Measurements from ENCODE around the gene JOSD1.

The JOSD1 gene

GRCh38 chr22:38741576-38741975 is 40.8 kb upstream of the JOSD1 start:
- ChIA-PET POLR2A (interaction anchor here (1.3 kb wide), 1 partner anchor 10 kb away, joined by 5 read pairs; no protein-coding TSS in a partner anchor), CTCF (interaction anchor here (1.3 to 3.3 kb wide), 4 partner anchors 8 to 27 kb away, joined by 3 to 13 read pairs (median 6); no protein-coding TSS in a partner anchor)
- no peak for DNase-seq
- WGBS (ENCODE audit: insufficient coverage) = 100% methylated on average over 9 of the region's 10 CpGs
- no peak overlapping the region for H3K27ac ChIP-seq (ENCODE audit: insufficient read depth in 1 of 2, low read depth in 1 of 2, low read length in 2 of 2, poor library complexity in 1 of 2, severe bottlenecking in 2 of 2)
- H3K36me3 ChIP-seq (ENCODE audit: control insufficient read depth in 4 of 4, insufficient read depth in 4 of 4, low read length in 3 of 4) = peaks cover 3 to 100% (median 87%) of the 10 kb centered on the region in 4 experiments
- H3K4me3 ChIP-seq (ENCODE audit: control insufficient read depth in 1 of 7, extremely low read depth in 1 of 7, insufficient read depth in 4 of 7, low read depth in 2 of 7, low read length in 6 of 7) = no peak overlapping the region
- no peaks in the 10 kb centered on the region for H3K9me3 ChIP-seq (ENCODE audit: control extremely low read depth in 1 of 5, control insufficient read depth in 4 of 5, insufficient read depth in 2 of 5, low read depth in 1 of 5, low read length in 4 of 5)
- H3K27me3 ChIP-seq (replicated peaks in 2 of 5; ENCODE audit: control insufficient read depth in 4 of 5, insufficient read depth in 5 of 5, low read length in 4 of 5) = no peaks in the 10 kb centered on the region
- peaks cover 0 to 13% (median 2%) of the 10 kb centered on the region in 4 experiments for H3K4me1 ChIP-seq (ENCODE audit: control extremely low read depth in 1 of 4, control insufficient read depth in 4 of 4, insufficient read depth in 4 of 4, low read length in 3 of 4)

- H3K4me3 ChIP-seq (ENCODE audit: control insufficient read depth in 1 of 7, extremely low read depth in 1 of 7, insufficient read depth in 4 of 7, low read depth in 2 of 7, low read length in 6 of 7) = no peak overlapping the region
- peaks cover 0 to 13% (median 2%) of the 10 kb centered on the region in 4 experiments for H3K4me1 ChIP-seq (ENCODE audit: control extremely low read depth in 1 of 4, control insufficient read depth in 4 of 4, insufficient read depth in 4 of 4, low read length in 3 of 4)
- H3K27me3 ChIP-seq (replicated peaks in 2 of 5; ENCODE audit: control insufficient read depth in 4 of 5, insufficient read depth in 5 of 5, low read length in 4 of 5) = no peaks in the 10 kb centered on the region
- no peaks in the 10 kb centered on the region for H3K9me3 ChIP-seq (ENCODE audit: control extremely low read depth in 1 of 5, control insufficient read depth in 4 of 5, insufficient read depth in 2 of 5, low read depth in 1 of 5, low read length in 4 of 5)
- 100% methylated on average over 6 of the region's 9 CpGs for WGBS (ENCODE audit: insufficient coverage)
- POLR2A ChIA-PET = interaction anchor here (1.3 kb wide), 1 partner anchor 10 kb away, joined by 5 read pairs; no protein-coding TSS in a partner anchor
- DNase-seq = no peak
- no peak overlapping the region for H3K27ac ChIP-seq (ENCODE audit: insufficient read depth in 1 of 2, low read depth in 1 of 2, low read length in 2 of 2, poor library complexity in 1 of 2, severe bottlenecking in 2 of 2)
- peaks cover 3 to 100% (median 87%) of the 10 kb centered on the region in 4 experiments for H3K36me3 ChIP-seq (ENCODE audit: control insufficient read depth in 4 of 4, insufficient read depth in 4 of 4, low read length in 3 of 4)
- CTCF ChIA-PET = interaction anchor here (1.8 to 3.3 kb wide), 3 partner anchors 8 to 25 kb away, joined by 5 to 13 read pairs (median 6); no protein-coding TSS in a partner anchor
These were observed 40.4 kb upstream of the JOSD1 start for GRCh38 chr22:38741166-38741565.

GRCh38 chr22:38740754-38741153 is 40.0 kb upstream of the JOSD1 start:
- CTCF ChIA-PET = interaction anchor here (1.2 to 1.8 kb wide), 3 partner anchors 11 to 27 kb away, joined by 5 to 6 read pairs (median 5); no protein-coding TSS in a partner anchor
- POLR2A ChIA-PET = no interaction called here
- WGBS (ENCODE audit: insufficient coverage) = 100% methylated on average over 1 of the region's 8 CpGs

DNA sequence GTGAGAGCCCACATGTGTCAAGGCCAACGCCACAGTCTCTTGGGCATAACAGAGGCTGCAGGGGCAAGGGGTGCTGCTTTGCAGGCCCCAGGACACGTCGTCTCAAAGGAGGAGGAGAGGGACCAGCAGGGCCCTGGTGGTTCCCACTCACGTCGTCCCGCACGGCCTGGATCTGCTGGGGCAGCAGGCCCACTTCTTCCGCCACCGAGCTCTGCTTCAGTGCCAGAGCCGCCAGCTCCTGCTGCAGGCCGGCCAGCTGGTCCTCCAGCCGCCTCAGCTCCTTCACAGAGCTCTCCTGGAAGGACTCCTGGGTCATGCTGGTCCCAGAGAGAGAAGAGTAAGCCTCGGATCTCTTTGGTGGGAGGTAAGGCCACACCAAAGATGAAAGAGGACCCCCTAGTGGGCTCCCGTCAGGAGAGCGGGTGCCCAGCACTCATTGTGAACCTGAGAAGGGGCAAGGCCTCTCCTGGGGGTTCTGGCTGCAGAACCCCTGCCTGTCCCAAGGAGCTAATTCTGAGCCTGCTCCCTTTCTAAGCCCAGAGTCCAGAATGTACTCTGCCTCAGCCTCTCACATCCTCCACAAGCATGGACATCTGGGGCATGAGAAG is 39.5 kb upstream of the JOSD1 start:
- H3K36me3 ChIP-seq (ENCODE audit: control insufficient read depth in 4 of 4, insufficient read depth in 4 of 4, low read length in 3 of 4) = peaks cover 8 to 100% (median 86%) of the 10 kb centered on the region in 4 experiments
- H3K9me3 ChIP-seq (ENCODE audit: control extremely low read depth in 1 of 5, control insufficient read depth in 4 of 5, insufficient read depth in 2 of 5, low read depth in 1 of 5, low read length in 4 of 5) = no peaks in the 10 kb centered on the region
- ChIA-PET CTCF (interaction anchor here (0.9 to 1.8 kb wide), 6 partner anchors 7 to 28 kb away, joined by 3 to 6 read pairs (median 5); no protein-coding TSS in a partner anchor), POLR2A (no interaction called here)
- H3K4me1 ChIP-seq (ENCODE audit: control extremely low read depth in 1 of 4, control insufficient read depth in 4 of 4, insufficient read depth in 4 of 4, low read length in 3 of 4) = peaks cover 0 to 21% (median 2%) of the 10 kb centered on the region in 4 experiments
- DNase-seq = no peak
- no peak overlapping the region for H3K27ac ChIP-seq (ENCODE audit: insufficient read depth in 1 of 2, low read depth in 1 of 2, low read length in 2 of 2, poor library complexity in 1 of 2, severe bottlenecking in 2 of 2)
- H3K27me3 ChIP-seq (replicated peaks in 2 of 5; ENCODE audit: control insufficient read depth in 4 of 5, insufficient read depth in 5 of 5, low read length in 4 of 5) = no peaks in the 10 kb centered on the region
- H3K4me3 ChIP-seq (ENCODE audit: control insufficient read depth in 1 of 7, extremely low read depth in 1 of 7, insufficient read depth in 4 of 7, low read depth in 2 of 7, low read length in 6 of 7) = no peak overlapping the region
- WGBS (ENCODE audit: insufficient coverage) = 94% methylated on average over 10 of the region's 15 CpGs

More at GRCh38 chr22:38740754-38741153, 40.0 kb upstream of the JOSD1 start:
- DNase-seq = no peak
- Histone ChIP-seq H3K9me3 (ENCODE audit: control extremely low read depth in 1 of 5, control insufficient read depth in 4 of 5, insufficient read depth in 2 of 5, low read depth in 1 of 5, low read length in 4 of 5) (no peaks in the 10 kb centered on the region), H3K4me3 (ENCODE audit: control insufficient read depth in 1 of 7, extremely low read depth in 1 of 7, insufficient read depth in 4 of 7, low read depth in 2 of 7, low read length in 6 of 7) (no peak overlapping the region), H3K36me3 (ENCODE audit: control insufficient read depth in 4 of 4, insufficient read depth in 4 of 4, low read length in 3 of 4) (peaks cover 5 to 100% (median 87%) of the 10 kb centered on the region in 4 experiments), H3K27me3 (replicated peaks in 2 of 5; ENCODE audit: control insufficient read depth in 4 of 5, insufficient read depth in 5 of 5, low read length in 4 of 5) (no peaks in the 10 kb centered on the region), H3K4me1 (ENCODE audit: control extremely low read depth in 1 of 4, control insufficient read depth in 4 of 4, insufficient read depth in 4 of 4, low read length in 3 of 4) (peaks cover 0 to 17% (median 2%) of the 10 kb centered on the region in 4 experiments), H3K27ac (ENCODE audit: insufficient read depth in 1 of 2, low read depth in 1 of 2, low read length in 2 of 2, poor library complexity in 1 of 2, severe bottlenecking in 2 of 2) (no peak overlapping the region)

- Histone ChIP-seq H3K4me3 (ENCODE audit: control insufficient read depth in 1 of 7, extremely low read depth in 1 of 7, insufficient read depth in 4 of 7, low read depth in 2 of 7, low read length in 6 of 7) (no peak overlapping the region), H3K4me1 (ENCODE audit: control extremely low read depth in 1 of 4, control insufficient read depth in 4 of 4, insufficient read depth in 4 of 4, low read length in 3 of 4) (peaks cover 0 to 21% (median 2%) of the 10 kb centered on the region in 4 experiments), H3K27ac (ENCODE audit: insufficient read depth in 1 of 2, low read depth in 1 of 2, low read length in 2 of 2, poor library complexity in 1 of 2, severe bottlenecking in 2 of 2) (no peak overlapping the region), H3K36me3 (ENCODE audit: control insufficient read depth in 4 of 4, insufficient read depth in 4 of 4, low read length in 3 of 4) (peaks cover 8 to 100% (median 83%) of the 10 kb centered on the region in 4 experiments), H3K27me3 (replicated peaks in 2 of 5; ENCODE audit: control insufficient read depth in 4 of 5, insufficient read depth in 5 of 5, low read length in 4 of 5) (no peaks in the 10 kb centered on the region), H3K9me3 (ENCODE audit: control extremely low read depth in 1 of 5, control insufficient read depth in 4 of 5, insufficient read depth in 2 of 5, low read depth in 1 of 5, low read length in 4 of 5) (no peaks in the 10 kb centered on the region)
- ChIA-PET CTCF (interaction anchor here (0.9 to 1.8 kb wide), 6 partner anchors 8 to 28 kb away, joined by 3 to 6 read pairs (median 5); no protein-coding TSS in a partner anchor), POLR2A (no interaction called here)
- DNase-seq = no peak
- WGBS (ENCODE audit: insufficient coverage) = 90% methylated on average over 17 of the region's 20 CpGs
These were observed 38.7 kb upstream of the JOSD1 start for GRCh38 chr22:38739300-38740055.

DNA sequence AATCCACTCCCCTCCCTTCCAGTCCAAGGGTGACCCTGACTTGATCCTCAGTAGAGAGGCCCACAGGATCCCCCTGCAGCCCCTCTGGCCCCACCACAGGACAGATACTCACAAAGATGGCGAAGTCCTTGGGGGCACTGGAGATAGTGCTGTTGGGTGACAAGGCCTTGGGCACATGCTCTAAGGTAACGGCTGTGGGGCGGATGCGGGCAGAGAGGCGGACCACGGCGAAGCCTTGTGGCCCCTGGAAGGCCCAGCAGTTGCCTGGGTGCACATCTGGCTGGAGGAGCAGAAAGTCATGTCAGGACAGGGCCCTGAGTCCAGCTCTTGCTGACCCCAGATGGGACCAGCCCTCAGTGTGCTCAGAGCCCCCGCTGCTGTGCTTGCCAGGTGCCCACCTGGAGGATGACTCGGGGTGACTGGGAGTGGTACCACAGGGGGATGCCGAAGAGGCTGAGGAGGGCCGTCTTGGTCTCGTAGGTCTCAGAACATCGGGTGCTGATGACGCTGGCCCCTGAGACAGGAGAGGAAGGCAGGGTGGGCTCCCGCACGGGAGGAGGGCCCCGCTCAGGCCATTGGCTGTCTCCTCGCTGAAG is 37.8 kb upstream of the JOSD1 start:
- CTCF ChIA-PET = interaction anchor here (1.5 to 6.6 kb wide), 3 partner anchors 11 to 24 kb away, joined by 3 to 64 read pairs (median 5); no protein-coding TSS in a partner anchor
- peaks cover 8 to 99% (median 85%) of the 10 kb centered on the region in 4 experiments for H3K36me3 ChIP-seq (ENCODE audit: control insufficient read depth in 4 of 4, insufficient read depth in 4 of 4, low read length in 3 of 4)
- H3K27me3 ChIP-seq (replicated peaks in 2 of 5; ENCODE audit: control insufficient read depth in 4 of 5, insufficient read depth in 5 of 5, low read length in 4 of 5) = no peaks in the 10 kb centered on the region
- POLR2A ChIA-PET = interaction anchor here (0.6 kb wide), 1 partner anchor 18 kb away, joined by 3 read pairs; no protein-coding TSS in a partner anchor
- H3K9me3 ChIP-seq (ENCODE audit: control extremely low read depth in 1 of 5, control insufficient read depth in 4 of 5, insufficient read depth in 2 of 5, low read depth in 1 of 5, low read length in 4 of 5) = no peaks in the 10 kb centered on the region
- no peak overlapping the region for H3K27ac ChIP-seq (ENCODE audit: insufficient read depth in 1 of 2, low read depth in 1 of 2, low read length in 2 of 2, poor library complexity in 1 of 2, severe bottlenecking in 2 of 2)
- H3K4me3 ChIP-seq (ENCODE audit: control insufficient read depth in 1 of 7, extremely low read depth in 1 of 7, insufficient read depth in 4 of 7, low read depth in 2 of 7, low read length in 6 of 7) = no peak overlapping the region
- H3K4me1 ChIP-seq (ENCODE audit: control extremely low read depth in 1 of 4, control insufficient read depth in 4 of 4, insufficient read depth in 4 of 4, low read length in 3 of 4) = peaks cover 0 to 21% (median 2%) of the 10 kb centered on the region in 4 experiments
- no peak for DNase-seq
- WGBS (ENCODE audit: insufficient coverage) = 96% methylated on average over 18 of the region's 18 CpGs
